Fibroblast of villous mesenchyme (primary cell): Measurements from ENCODE around the gene OR1K1. TPM values are rescaled to one million over a fixed set of nuclear protein-coding genes. Genes with fewer than 3 reads are reported as not detected.
"Not testable (repeated sequence)": the region's sequence is repeated elsewhere in the genome, so short reads cannot be mapped to it uniquely, and the experiment has no call there.

Experiments
- DNase-seq: peaks from one replicate; pipeline ENCODE4 v3.0.0-alpha.2; 2010; ENCODE audit warnings: low read depth
- H3K4me3 ChIP-seq: 2 replicates; pipeline ENCODE4 v1.5.1; 2011; ENCODE audit warnings: low read depth, mild to moderate bottlenecking, low read length
- total RNA-seq: library from RNA; depleted of rRNA; stranded (reverse); fragments of >200 nt; gene quantifications from 2 replicates; pipeline ENCODE4 v1.2.3, GENCODE V29; 2012
- TF ChIP-seq, protein P1 (sequence below): IDR thresholded peaks from 2 replicates; pipeline ENCODE4 v1.5.1; 2012; ENCODE audit warnings: low read depth, mild to moderate bottlenecking, low read length; ENCODE audit not compliant: insufficient read depth

Gene OR1K1
- total RNA-seq, 1 donor, result not detected

- peak; percentile 42 for DNase-seq
- TF ChIP-seq, protein P1, sequence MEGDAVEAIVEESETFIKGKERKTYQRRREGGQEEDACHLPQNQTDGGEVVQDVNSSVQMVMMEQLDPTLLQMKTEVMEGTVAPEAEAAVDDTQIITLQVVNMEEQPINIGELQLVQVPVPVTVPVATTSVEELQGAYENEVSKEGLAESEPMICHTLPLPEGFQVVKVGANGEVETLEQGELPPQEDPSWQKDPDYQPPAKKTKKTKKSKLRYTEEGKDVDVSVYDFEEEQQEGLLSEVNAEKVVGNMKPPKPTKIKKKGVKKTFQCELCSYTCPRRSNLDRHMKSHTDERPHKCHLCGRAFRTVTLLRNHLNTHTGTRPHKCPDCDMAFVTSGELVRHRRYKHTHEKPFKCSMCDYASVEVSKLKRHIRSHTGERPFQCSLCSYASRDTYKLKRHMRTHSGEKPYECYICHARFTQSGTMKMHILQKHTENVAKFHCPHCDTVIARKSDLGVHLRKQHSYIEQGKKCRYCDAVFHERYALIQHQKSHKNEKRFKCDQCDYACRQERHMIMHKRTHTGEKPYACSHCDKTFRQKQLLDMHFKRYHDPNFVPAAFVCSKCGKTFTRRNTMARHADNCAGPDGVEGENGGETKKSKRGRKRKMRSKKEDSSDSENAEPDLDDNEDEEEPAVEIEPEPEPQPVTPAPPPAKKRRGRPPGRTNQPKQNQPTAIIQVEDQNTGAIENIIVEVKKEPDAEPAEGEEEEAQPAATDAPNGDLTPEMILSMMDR, result no peak
- no peak overlapping the region for H3K4me3 ChIP-seq
Observed at GRCh38 chr9:122819791-122820489, 20.0 kb downstream of the OR1K1 start.

GRCh38 chr9:122820490-122820845 is 20.5 kb downstream of the OR1K1 start:
- TF ChIP-seq, protein P1, result no peak
- no peak overlapping the region for H3K4me3 ChIP-seq
- DNase-seq, result no peak

GRCh38 chr9:122821278-122821943 is 21.5 kb downstream of the OR1K1 start:
- DNase-seq, result peak; percentile 98
- H3K4me3 ChIP-seq, result no peak overlapping the region
- TF ChIP-seq, protein P1, result no peak

DNA sequence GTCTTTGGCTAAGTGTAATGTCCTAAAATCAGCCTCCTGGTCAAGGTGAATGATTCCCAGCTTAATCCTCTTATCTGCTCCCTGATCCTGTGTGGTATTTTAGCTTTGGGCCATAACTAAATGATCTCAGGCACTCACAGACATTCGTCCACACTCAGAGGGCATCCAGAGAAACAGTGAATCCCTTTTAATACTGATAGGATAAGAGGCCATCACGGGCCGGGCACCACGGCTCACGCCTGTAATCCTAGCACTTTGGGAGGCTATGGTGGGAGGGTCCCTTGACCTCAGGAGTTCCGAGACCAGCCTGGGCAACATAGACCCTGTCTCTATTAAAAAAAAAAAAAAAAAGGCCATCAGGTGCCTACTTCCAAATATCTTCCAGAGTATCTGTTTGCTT is 22.1 kb downstream of the OR1K1 start:
- DNase-seq, result no peak
- H3K4me3 ChIP-seq, result no peak overlapping the region
- TF ChIP-seq, protein P1, result no peak

GRCh38 chr9:122822938-122823337 is 23.0 kb downstream of the OR1K1 start:
- TF ChIP-seq, protein P1, result no peak
- no peak overlapping the region for H3K4me3 ChIP-seq
- DNase-seq, result no peak

GRCh38 chr9:122827761-122828093 is 27.8 kb downstream of the OR1K1 start:
- DNase-seq, result peak; percentile 37
- peak overlapping the region; percentile 94 for H3K4me3 ChIP-seq
- TF ChIP-seq, protein P1, result no peak

GRCh38 chr9:122828965-122829284 is 29.0 kb downstream of the OR1K1 start:
- DNase-seq, result not testable (repeated sequence)

More at GRCh38 chr9:122828965-122829284, 29.0 kb downstream of the OR1K1 start:
- H3K4me3 ChIP-seq, result peak overlapping the region; percentile 94
